ENCODE measurements around the gene ZFTA.

The ZFTA gene

DNA sequence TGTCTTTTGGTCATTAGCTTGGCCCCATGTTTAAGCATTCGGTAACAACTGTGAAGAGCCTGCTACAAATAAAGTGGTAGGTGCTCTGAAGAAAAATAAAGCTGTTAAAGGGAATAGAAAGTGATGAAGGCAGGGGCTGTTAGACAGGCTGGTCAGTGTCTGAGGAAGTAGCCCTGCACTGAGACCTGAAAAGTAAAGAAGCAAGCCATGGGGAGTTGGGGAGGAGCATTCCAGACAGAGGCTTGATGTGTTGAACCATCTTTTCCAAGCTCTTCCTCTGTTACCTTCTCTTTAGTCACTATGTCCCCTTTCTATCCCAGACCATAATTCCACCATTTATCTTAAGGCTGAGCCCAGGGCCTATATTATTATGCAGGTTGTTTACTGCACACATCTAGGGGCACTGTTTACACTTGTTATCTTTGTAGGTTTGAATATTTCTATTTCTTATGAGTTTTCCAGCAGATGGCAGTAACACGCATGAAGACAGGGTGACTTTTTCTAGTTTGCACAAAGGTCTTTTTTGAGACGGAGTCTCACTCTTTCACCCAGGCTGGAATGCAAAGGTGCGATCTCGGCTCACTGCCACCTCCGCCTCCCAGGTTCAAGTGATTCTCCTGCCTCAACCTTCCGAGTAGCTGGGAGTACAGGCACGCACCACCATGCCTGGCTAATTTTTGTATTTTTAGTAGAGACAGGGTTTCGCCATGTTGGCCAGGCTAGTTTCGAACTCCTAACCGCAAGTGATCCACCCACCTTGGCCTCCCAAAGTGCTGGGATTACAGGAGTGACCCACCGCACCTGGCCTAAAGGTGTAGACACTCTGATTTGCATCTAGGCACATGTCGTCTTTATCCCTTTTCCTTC is 23.0 kb downstream of the ZFTA start:
- Histone ChIP-seq H3K9me3 (ENCODE audit: control insufficient read depth, insufficient read depth, low read depth, low read length) (no peaks in the 10 kb centered on the region), H3K36me3 (ENCODE audit: control insufficient read depth, insufficient read depth, low read length) (peaks cover 15% of the 10 kb centered on the region), H3K27ac (ENCODE audit: low read depth, low read length) (no peak overlapping the region), H3K9ac (ENCODE audit: low read length) (no peak overlapping the region), H3K27me3 (ENCODE audit: control insufficient read depth, insufficient read depth, low read length) (no peaks in the 10 kb centered on the region), H3K4me1 (ENCODE audit: control insufficient read depth, insufficient read depth, low read length) (peaks cover 6% of the 10 kb centered on the region), H3K4me3 (ENCODE audit: low read depth, low read length) (no peak overlapping the region)

GRCh38 chr11:63738720-63739360 is 29.7 kb downstream of the ZFTA start:
- Histone ChIP-seq H3K4me1 (ENCODE audit: control insufficient read depth, insufficient read depth, low read length) (no peaks in the 10 kb centered on the region), H3K27ac (ENCODE audit: low read depth, low read length) (no peak overlapping the region), H3K36me3 (ENCODE audit: control insufficient read depth, insufficient read depth, low read length) (no peaks in the 10 kb centered on the region), H3K9ac (ENCODE audit: low read length) (no peak overlapping the region), H3K9me3 (ENCODE audit: control insufficient read depth, insufficient read depth, low read depth, low read length) (no peaks in the 10 kb centered on the region), H3K27me3 (ENCODE audit: control insufficient read depth, insufficient read depth, low read length) (no peaks in the 10 kb centered on the region), H3K4me3 (ENCODE audit: low read depth, low read length) (no peak overlapping the region)

GRCh38 chr11:63737718-63738117 is 30.9 kb downstream of the ZFTA start:
- no peaks in the 10 kb centered on the region for H3K36me3 ChIP-seq (ENCODE audit: control insufficient read depth, insufficient read depth, low read length)
- H3K27me3 ChIP-seq (ENCODE audit: control insufficient read depth, insufficient read depth, low read length) = no peaks in the 10 kb centered on the region
- H3K4me1 ChIP-seq (ENCODE audit: control insufficient read depth, insufficient read depth, low read length) = no peaks in the 10 kb centered on the region
- no peak overlapping the region for H3K4me3 ChIP-seq (ENCODE audit: low read depth, low read length)
- no peak overlapping the region for H3K27ac ChIP-seq (ENCODE audit: low read depth, low read length)
- H3K9me3 ChIP-seq (ENCODE audit: control insufficient read depth, insufficient read depth, low read depth, low read length) = no peaks in the 10 kb centered on the region
- no peak overlapping the region for H3K9ac ChIP-seq (ENCODE audit: low read length)

GRCh38 chr11:63736864-63737263 is 31.7 kb downstream of the ZFTA start:
- H3K27ac ChIP-seq (ENCODE audit: low read depth, low read length) = no peak overlapping the region
- no peaks in the 10 kb centered on the region for H3K36me3 ChIP-seq (ENCODE audit: control insufficient read depth, insufficient read depth, low read length)
- H3K9me3 ChIP-seq (ENCODE audit: control insufficient read depth, insufficient read depth, low read depth, low read length) = no peaks in the 10 kb centered on the region
- no peak overlapping the region for H3K4me3 ChIP-seq (ENCODE audit: low read depth, low read length)
- no peak overlapping the region for H3K9ac ChIP-seq (ENCODE audit: low read length)
- H3K27me3 ChIP-seq (ENCODE audit: control insufficient read depth, insufficient read depth, low read length) = no peaks in the 10 kb centered on the region
- no peaks in the 10 kb centered on the region for H3K4me1 ChIP-seq (ENCODE audit: control insufficient read depth, insufficient read depth, low read length)

- Histone ChIP-seq H3K4me3 (ENCODE audit: low read depth, low read length) (no peak overlapping the region), H3K27ac (ENCODE audit: low read depth, low read length) (no peak overlapping the region), H3K27me3 (ENCODE audit: control insufficient read depth, insufficient read depth, low read length) (no peaks in the 10 kb centered on the region), H3K4me1 (ENCODE audit: control insufficient read depth, insufficient read depth, low read length) (no peaks in the 10 kb centered on the region), H3K9me3 (ENCODE audit: control insufficient read depth, insufficient read depth, low read depth, low read length) (no peaks in the 10 kb centered on the region), H3K9ac (ENCODE audit: low read length) (no peak overlapping the region), H3K36me3 (ENCODE audit: control insufficient read depth, insufficient read depth, low read length) (no peaks in the 10 kb centered on the region)
Measured at GRCh38 chr11:63729326-63729725, 39.2 kb downstream of the ZFTA start.

GRCh38 chr11:63720611-63721010 is 48.0 kb downstream of the ZFTA start:
- peaks cover 11% of the 10 kb centered on the region for H3K36me3 ChIP-seq (ENCODE audit: control insufficient read depth, insufficient read depth, low read length)
- no peaks in the 10 kb centered on the region for H3K4me1 ChIP-seq (ENCODE audit: control insufficient read depth, insufficient read depth, low read length)
- no peak overlapping the region for H3K27ac ChIP-seq (ENCODE audit: low read depth, low read length)
- no peak overlapping the region for H3K9ac ChIP-seq (ENCODE audit: low read length)
- no peaks in the 10 kb centered on the region for H3K27me3 ChIP-seq (ENCODE audit: control insufficient read depth, insufficient read depth, low read length)
- no peak overlapping the region for H3K4me3 ChIP-seq (ENCODE audit: low read depth, low read length)
- H3K9me3 ChIP-seq (ENCODE audit: control insufficient read depth, insufficient read depth, low read depth, low read length) = no peaks in the 10 kb centered on the region

DNA sequence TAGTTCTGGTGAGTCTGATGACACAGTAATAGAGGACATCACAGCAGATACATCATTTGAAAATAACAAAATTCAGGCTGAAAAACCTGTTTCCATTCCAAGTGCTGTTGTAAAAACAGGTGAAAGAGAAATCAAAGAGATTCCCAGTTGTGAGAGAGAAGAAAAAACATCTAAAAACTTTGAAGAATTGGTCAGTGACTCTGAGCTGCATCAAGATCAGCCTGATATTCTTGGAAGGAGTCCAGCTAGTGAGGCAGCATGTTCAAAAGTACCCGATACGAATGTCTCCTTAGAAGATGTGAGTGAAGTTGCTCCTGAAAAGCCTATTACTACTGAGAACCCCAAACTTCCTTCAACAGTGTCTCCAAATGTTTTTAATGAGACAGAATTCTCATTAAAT is 48.6 kb downstream of the ZFTA start:
- H3K27ac ChIP-seq (ENCODE audit: low read depth, low read length) = no peak overlapping the region
- no peaks in the 10 kb centered on the region for H3K9me3 ChIP-seq (ENCODE audit: control insufficient read depth, insufficient read depth, low read depth, low read length)
- H3K4me1 ChIP-seq (ENCODE audit: control insufficient read depth, insufficient read depth, low read length) = no peaks in the 10 kb centered on the region
- H3K36me3 ChIP-seq (ENCODE audit: control insufficient read depth, insufficient read depth, low read length) = peaks cover 11% of the 10 kb centered on the region
- no peak overlapping the region for H3K9ac ChIP-seq (ENCODE audit: low read length)
- no peaks in the 10 kb centered on the region for H3K27me3 ChIP-seq (ENCODE audit: control insufficient read depth, insufficient read depth, low read length)
- H3K4me3 ChIP-seq (ENCODE audit: low read depth, low read length) = no peak overlapping the region

DNA sequence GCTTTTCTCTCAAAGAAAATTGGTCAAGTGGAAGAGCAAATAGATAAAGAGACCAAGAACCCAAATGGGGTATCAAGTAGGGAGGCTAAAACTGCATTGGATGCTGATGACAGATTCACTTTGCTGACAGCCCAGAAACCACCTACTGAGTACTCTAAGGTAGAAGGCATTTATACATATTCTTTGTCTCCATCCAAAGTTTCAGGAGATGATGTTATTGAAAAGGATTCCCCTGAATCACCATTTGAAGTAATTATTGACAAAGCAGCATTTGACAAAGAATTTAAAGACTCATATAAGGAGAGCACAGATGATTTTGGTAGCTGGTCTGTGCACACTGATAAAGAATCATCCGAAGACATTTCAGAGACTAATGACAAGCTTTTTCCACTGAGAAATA is 49.6 kb downstream of the ZFTA start:
- Histone ChIP-seq H3K27ac (ENCODE audit: low read depth, low read length) (no peak overlapping the region), H3K9ac (ENCODE audit: low read length) (no peak overlapping the region), H3K36me3 (ENCODE audit: control insufficient read depth, insufficient read depth, low read length) (peaks cover 11% of the 10 kb centered on the region), H3K9me3 (ENCODE audit: control insufficient read depth, insufficient read depth, low read depth, low read length) (no peaks in the 10 kb centered on the region), H3K4me1 (ENCODE audit: control insufficient read depth, insufficient read depth, low read length) (no peaks in the 10 kb centered on the region), H3K4me3 (ENCODE audit: low read depth, low read length) (no peak overlapping the region), H3K27me3 (ENCODE audit: control insufficient read depth, insufficient read depth, low read length) (no peaks in the 10 kb centered on the region)

Data from HUES6 (cell line).